CD4-positive, alpha-beta T cell treated with Interleukin-4 for 4 hours (primary cell): ENCODE measurements around the gene TFR2.

Experiments used
- DNase-seq: peaks from one replicate; pipeline ENCODE4 v3.0.0-alpha.2; 2020

TFR2 gene

DNA sequence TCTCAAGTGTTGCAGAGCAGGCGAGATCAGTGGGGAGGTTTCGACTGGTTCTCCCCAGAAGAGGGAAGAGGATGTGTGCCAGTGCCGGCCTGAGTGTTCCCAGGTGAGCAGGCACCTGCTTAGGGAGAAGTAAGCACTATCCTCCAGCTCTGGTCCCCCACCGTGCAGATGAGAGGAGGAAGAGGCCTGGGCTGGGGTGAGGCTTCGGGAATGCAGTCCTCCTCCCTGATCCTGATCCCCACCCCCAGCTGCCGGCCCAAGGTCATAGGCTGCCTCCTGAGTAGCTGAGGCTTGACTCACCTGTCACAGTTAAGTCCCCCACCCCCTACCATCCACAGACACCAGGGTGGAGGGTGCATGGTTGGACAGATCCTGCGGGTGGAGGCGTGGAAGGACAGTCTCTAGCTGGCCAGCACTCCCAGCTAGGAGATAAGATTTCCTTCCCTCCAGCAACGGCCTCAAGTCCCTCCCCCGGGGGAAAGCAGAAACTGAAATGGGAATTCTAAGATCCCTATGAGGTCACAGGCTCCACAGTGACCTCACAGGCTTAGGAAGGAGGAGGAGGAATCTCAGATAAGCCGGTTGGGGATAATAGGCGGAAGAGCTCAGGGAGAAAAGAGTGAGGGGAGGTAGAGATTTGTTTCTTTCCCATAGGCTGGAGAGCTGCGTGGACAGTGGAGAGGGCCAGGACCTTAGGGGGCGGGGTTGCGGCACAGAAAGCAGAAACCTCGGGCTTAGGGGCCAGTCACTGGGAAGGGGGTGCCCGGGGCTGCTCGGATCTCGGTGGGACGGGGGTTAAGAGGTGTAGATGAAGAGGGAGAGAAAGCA lies 56.5 kb downstream of the TFR2 start:
- no peak for DNase-seq

DNA sequence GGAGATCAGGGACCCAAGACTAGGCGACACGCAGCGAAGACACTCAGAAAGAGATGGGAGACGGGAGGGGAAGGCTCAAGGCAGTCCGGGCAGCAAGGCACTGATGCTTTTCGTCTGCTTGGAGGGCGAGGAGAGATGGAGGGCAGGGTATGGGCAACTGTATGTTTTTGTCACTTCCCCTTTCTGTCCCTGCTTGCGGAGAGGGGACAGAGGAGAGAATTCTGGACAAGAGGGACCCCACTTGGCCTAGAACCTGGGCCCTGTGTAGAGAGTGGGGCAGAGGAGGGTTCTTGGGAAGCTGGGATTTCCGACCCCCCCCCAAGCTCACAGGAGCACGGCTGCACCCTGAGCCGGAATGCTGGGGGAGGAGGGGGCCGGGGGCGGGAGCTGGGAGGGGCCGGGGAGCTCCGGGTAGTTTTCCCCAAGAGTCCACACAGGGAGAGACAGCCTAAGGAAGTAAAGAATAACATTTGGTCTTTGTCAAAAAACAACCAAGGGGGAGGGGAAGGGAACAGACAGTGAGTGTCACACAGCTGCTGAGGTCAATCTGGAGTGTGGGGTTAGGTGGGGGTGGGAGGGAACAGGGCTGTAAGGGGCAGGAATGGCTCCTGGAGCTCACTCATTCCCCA lies 57.2 kb downstream of the TFR2 start:
- no peak for DNase-seq

DNA sequence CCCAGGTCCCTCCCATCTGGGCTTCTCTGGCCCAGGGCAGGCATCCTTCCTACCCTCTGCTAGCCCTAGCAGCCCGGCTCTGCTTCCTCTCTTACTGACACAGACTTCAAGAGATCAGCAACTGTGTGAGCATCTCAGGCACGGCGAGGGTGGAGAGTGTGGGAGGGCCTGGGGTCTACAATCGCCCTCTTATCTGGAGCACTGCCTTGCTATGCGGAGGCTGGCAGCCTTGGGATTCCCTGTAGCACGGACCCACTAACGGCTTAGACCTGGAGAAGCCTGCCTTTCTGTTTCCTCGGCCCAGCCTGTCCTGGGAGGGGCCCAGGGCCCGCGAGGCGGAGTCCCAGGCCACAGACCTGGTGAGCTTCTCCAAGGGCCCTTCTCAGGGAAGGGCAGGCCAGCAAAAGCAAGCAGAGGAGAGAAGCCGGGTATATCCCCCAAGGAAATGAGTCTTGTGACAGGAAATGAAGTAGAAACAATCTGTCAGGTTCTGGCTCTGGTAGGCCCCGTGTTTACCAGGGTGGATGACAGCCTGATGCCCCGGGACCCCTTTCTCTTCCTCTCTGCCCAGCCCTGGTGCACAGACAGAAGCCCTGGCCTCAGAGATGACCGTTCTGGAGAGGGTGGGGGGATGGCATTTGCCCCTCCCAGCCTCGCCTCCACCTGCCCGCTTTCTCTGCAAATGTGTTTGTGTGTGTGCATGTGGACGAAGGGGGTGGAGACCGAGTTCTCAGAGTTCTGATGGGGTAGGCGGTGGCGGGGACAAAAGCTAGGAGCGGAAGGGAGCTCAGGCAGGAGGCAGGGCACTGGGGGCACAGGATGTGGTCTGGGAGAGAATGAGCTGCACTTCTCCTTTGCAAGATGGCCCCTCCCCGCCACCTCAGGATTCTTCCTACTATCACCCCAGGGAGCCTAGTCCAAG lies 58.0 kb downstream of the TFR2 start:
- DNase-seq = peak; percentile 64

DNA sequence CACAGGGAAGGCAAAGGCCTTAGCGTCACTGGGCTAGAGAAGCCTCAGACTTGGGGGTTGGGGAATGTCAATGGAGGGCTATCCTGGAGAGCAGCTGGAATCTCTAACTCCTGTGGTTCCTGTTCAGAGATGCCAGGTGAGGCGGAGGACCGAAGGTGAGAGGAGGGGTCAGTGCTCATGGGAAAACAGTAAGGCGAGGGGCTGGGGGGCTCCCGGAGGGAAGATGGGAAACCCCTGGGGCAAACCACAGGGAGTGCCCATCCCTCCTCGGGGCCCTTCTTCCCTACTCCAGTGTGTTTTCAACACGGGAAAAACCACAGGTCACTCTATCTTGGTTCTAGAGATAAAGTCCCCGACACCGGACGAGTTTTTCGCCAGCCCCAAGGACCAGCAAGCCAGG lies 58.7 kb downstream of the TFR2 start:
- DNase-seq = no peak

DNA sequence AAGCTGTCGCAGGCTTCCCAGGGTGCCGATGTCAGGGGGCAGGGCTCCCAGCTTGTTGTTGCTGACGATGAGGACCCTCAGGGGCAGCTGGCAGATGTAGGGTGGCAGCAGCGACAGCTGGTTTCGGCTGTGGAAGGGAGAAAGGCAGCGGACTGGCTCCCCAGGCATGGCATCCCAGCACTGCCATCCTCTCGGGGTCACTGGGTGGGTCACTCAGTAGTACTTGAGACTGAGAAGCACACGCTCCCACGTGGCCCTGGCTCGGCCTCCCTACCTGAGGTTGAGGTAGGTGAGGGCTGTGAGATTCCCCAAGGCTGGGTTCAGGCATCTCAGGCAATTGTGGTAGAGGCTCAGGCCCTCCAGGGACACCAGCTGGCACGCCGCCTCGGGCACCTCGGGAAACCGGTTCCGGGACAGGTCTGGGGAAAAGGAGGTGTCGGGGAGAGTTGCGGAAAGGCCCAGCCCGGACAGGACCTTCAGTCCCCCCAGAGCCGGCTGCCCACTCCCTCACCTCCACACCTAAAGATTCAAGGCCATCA lies 59.2 kb downstream of the TFR2 start:
- DNase-seq = no peak

DNA sequence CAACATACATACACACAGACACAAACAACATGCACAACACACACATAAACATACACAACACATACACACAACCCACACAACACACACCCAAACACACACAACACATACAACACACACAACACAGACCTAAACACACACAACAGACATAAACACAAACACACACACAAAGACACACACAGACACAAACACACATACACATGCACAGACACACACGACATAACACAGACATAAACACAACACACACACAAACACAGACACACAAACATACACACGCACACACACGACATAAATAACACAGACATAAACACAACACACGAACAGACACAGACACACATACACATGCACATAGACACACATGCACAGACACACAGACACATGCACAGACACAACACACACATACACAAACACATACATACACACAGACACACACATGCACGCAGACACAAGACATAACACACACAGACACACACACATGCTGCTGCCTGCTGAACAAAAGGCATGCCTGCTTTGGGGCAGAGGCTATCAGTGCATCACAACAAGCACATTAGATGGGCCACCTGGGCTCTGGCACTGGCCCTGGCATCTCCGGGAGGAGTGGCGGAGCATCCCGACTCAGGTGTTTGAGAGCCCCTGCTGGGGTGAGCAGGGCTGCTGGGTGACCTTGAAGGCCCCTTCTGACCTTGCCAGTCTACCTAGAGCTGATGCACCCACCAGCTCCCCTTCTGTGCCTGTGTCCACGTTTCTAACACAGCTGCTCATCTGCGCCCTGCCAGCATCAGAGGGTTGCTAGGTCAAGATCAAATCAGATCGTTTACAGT lies 60.7 kb downstream of the TFR2 start:
- DNase-seq = no peak

DNA sequence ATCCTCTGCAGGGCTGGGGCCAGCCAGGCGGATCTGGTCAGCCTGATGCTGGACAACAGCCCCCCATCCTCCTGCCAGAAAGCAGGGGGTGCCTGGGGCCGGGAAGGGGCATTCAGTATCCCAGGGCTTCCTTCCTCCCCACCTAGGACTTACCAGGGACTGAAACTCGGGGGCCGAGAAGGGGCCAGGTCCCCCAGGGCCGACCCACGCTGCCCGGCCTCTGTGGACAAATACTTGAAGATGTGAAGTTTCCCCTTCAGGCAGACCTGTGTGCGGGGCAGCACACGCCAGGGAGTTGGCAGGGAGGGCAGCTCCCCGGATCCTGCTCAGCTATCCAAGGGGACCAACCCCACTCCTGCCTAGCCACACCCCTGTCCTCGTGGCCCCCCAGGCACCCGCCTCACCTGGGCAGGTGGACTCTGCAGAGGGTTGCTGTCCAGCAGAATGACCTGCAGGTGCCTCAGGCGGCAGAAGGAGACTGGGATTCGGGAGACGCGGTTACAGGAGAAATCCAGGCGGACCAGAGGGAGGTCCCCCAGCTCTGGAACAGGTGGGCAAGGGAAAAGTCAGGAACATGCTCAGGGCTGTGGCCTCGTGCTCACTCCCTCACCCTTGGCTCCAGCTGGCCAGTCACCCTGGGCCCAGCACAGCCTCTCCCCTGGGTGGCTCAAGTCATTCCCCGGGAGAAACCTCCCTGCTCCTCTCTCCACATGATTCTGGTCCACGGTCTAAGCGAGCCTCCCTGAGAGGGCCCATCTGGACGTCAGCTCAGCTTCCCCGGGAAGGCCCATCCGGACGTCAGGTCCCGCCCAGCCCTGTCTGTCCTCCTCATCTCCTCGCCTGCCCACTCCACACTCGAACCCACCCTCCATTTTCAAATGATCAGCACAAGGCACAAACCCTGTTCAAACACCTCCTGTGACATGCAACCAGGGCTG lies 62.8 kb downstream of the TFR2 start:
- no peak for DNase-seq

DNA sequence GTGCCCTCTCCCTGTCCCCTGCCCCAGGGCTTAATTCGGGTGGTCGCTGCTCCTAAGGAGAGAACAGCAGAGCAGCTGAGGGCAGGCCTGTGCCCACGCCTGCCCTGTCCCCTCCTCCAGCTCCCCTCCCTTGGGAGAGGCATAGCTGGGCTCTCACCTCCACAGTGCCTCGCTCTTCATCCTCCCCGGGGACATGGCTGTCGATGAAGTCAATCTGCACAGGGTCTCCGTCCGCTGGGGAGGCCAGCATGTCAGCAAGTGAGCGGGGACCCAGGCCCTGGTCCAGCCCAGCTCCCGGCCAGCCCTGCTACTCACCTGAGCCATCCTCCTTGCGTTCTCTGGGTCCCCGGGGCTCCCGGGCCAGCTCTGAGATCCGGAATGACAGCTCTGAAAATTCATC lies 63.8 kb downstream of the TFR2 start:
- DNase-seq = no peak

DNA sequence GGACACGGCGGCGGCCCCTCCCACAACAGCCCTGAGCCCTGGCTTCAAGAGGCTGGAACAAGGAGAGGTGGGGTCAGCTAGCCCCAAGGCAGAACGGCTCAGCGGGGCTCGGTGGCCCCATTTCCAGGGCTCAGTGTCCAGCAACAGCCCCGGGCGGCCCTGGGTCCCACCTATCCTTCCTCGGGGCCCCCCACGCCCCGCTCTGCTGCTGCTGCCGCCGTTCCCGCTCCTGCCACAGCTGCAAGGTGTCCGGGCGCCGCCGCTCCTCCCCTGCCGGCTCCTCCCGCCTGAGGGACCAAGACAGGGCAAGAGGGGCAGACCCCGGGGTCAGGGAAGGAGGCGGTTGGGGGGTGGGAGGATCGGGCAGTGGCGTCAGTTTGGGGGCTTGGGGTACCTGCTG lies 64.2 kb downstream of the TFR2 start:
- no peak for DNase-seq

DNA sequence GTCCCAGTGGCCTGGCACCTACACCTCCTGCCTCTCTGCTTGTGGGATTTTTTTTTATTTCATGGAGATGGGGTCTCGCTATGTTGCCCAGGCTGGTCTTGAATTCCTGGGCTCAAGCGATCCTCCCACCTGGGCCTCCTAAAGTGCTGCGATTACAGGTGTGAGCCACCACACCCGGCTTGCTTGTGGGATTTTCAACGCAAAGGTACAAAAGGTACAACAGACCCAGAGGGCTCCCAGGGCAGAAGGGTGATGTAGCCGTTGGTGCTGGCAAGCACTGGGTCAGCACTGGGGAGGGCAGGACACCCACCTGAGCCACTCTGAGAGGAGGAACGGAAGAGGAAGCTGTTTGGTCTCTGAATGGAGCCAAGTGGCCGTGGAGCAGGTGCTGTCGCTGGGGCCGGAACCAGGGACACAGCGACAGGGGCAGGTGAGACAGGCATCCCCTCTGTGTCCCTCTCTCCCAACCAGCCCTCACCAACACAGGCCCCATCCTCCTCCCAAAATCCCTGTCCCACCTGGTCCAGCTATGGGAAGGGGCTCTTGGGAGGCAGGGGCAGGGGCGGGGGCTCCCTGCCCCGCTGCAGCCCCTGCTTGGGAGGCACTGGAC lies 64.9 kb downstream of the TFR2 start:
- DNase-seq = no peak

DNA sequence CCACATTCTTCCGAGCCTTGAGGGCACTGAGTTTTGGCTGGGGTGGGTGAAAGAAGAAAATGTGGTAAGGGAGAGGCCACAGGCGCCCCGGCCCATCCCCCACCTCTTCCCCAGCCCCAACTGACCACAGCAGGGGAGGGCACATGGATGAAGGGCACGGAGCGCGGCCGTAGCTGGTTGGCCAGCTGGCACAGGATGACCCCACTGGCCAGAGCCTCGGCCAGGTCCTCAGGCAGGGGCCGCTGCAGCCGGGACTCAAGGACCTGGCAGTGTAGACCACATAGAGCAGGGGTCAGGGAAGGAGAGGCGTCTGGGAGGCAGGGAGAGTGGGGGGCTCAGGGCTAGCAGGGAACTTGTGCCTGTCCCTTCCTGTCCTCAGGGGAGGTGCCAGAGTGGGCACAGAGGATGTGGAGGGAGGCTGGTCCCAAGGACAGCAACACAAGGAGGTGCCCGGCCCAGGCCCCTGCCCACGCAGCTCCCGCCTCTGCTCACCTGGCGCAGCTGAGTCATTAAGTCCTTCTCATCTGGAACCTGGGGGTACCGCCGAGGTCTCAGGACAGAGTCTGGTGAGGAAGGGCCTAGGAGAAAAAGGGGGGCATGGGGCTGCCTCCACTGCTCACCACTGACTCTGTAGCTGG lies 65.5 kb downstream of the TFR2 start:
- no peak for DNase-seq

DNA sequence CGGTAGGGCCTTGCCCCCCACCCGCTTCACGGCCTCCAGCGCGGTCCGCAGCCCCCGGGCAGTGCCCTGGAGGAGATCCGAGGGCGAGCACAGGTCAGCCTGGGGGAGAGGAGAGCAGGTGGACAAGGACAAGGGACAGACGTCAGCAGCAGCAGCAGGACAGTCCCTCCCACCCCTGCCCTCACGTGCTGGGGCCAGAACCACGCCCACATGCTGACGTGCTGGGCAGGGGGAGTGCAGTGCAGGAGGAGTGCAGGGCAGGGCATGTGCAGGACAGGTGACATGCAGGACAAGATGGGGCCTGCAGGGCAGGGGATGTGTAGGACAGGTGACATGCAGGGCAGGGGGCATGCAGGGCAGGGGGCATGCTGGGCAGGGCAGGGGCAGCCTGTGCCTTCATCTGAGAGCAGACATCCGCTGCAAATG lies 66.1 kb downstream of the TFR2 start:
- DNase-seq = no peak

DNA sequence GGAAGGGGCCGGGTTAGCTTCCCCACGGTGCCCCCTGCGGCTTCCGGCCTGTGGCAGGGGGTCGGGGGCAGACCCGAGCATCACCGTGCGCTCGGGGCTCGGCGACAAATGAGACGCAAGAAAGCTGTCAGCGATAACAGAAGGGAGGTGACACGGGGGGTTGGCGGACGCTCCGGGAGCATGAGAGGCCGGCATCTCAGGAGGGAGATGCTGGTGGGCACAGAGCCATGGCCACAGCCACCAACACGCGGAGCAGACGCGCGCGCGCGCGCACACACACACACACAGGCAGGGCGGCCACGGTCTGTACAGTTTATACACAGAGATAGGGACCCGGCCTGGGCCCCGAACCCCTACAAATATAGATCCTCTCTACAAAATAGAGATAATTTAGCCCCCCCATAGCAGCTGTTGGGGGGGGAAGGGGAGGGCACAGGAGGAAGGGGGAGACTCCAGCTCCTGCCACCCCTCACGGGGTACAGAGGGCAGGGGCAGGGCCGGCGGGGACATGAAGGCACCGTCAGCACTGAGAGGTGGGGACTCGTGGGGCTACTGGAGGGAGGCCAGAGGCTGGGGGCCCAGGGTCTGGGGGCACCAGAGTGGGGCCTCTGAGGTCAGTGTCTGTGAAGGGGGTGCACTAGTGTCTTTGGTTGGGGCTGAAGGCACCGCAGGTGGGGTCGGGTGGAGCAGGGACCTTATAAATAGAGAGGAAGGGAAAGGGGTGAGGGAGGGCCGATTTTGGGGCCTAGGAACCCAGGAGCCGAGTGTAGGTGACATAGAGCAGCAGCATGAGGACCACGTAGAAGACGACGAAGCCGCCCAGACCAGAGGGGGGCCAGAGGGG lies 66.8 kb downstream of the TFR2 start:
- DNase-seq = no peak

DNA sequence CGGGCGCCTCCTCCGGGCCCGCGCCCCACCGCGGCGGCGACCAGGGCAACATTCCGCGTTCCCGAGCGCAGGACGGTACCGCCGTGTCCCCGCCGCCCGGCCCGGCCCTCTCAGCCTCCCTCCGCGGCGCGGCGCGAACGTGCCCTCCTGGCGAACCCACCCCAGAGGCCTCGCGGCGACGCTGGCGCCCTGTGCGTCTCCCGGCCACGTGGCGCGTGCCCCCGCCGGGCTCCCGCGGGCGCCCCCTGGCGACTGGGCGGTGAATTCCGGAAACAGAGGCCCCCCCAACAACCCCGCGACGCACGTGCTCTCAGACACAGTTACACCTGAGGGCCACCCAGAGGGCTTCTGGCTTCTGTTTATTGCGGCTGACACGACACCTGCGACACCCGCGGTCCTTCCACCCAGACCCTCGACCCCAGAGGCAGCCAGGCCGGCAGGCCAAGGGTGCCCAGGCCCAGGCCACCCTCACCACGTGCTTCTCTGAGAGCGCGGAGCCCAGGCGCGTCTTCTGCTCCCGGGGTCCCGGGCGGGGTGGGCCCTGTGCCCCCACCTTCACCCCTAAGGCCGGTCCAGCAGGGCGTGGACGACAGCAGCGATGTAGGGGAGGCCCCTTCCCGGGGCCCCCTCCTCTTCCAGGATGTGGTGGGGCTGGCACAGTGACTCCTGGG lies 67.5 kb downstream of the TFR2 start, which contains the start of gene SAP25:
TSS of gene SAP25 (minus strand) at position 210 of the 671 bp plus-strand sequence. CDS start at position 52, 158 bp downstream.
- DNase-seq = no peak

DNA sequence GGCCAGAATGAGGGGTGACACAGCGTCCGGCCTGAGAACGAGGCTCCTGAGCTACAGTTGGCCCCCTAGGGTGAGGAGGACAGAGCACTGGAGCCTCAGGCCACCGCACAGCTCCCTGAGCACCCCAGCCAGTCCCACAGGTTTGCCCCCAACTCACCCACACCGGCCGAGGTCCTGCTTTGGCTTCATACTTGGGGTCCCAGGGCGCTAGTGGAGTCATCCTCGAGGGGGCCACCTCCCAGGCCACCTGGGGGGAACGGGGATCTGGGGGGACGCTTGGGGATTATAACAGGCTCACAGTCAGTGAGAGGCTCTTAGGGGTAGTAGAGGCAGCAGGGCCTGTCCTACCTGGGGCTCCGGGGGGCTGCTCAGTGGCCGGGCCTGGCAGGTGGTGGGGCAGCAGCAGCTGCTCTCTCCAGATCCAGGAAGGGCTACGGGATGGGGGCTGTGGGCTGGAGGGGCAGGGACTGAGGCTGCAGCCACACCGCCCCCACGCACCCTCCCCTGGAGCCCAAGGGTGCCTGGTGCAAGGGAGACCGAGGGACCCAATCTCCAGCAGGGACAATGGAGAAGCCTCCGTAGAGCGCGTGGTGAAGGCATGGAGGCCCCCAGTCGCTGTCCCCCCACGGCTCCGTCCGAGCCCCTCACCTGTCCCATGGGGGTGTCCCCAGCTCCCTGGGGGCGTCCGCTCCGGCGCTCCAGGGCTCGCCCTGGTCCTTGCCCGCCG lies 68.2 kb downstream of the TFR2 start:
- DNase-seq = no peak

DNA sequence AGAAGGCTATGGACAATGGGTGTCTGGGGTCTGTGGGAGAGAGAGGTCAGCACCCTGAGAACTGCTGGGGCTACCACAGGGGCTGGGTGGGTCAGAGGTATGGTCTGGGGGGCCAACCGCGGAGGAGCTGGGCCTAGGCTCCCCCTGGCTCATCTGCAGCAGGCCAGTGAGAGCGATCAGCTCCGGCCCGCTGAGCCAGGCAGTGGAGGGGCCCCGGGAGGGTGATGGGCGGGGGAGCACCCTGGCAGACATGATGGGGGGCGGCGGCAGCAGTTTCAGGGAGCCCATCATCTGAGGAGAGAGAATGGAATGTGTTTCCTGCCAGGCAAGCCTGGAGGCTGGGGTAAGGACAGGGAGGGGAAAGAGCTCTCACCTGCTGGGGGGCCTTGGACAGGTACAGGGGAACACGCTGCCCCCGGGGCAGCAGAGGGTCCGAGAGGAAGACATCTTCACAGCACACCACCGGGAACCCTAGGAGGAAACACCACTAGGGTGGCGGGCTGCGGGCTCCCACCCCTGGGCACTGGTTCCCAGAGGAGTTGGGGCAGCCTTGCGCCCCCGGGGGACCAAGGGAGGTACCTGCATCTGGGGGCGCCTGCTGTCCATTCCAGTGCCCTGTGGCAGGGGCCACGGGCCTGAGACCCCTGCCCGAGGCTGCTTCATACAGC lies 68.9 kb downstream of the TFR2 start:
- DNase-seq = no peak

DNA sequence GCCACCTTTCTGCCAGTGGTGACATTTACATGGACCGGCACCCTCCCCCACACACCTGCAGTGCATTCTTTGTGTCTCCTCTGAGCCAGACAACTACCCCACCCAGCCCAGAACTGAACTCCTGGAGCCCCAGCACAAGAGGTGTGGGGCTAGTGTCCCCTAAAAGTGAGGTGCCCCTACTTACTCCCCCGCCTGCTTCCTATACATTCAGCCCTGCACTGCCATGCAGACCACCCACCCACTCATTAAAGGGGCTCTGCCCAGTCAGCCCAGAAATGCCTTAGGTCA lies 69.6 kb downstream of the TFR2 start:
- no peak for DNase-seq
